ENCODE results near the gene ARL8A. TPM values are rescaled to one million over a fixed set of nuclear protein-coding genes. Genes with fewer than 3 reads are reported as not detected.

Gene ARL8A
- total and polyA plus RNA-seq, 2 experiments from 2014 or later: 32.5 to 33.9 TPM

- no peaks in the 10 kb centered on the region for H3K9me2 ChIP-seq (ENCODE audit: insufficient read depth)
- H3K79me2 ChIP-seq (ENCODE audit: insufficient read depth): peaks cover 5% of the 10 kb centered on the region; the same call in 1 of the 2 replicates
- in situ Hi-C loops (cut with MboI): no loop called here
- H3K36me3 ChIP-seq (ENCODE audit: low read depth): peaks cover 4% of the 10 kb centered on the region; the same call in 1 of the 2 replicates
- no peak for DNase-seq
- no peaks in the 10 kb centered on the region for H4K20me1 ChIP-seq (ENCODE audit: insufficient read depth)
- no peak overlapping the region for H3K4me3 ChIP-seq
- H2AFZ ChIP-seq: no peak overlapping the region
- H3K27me3 ChIP-seq (replicated peaks; ENCODE audit: insufficient read depth): no peaks in the 10 kb centered on the region
- H3K9me3 ChIP-seq (ENCODE audit: low read depth): no peaks in the 10 kb centered on the region
- 62 to 70% methylated on average over 5 to 8 of the region's 8 CpGs for WGBS, 2 experiments (ENCODE audit: low coverage in 1 of 2, low lambda C conversion rate in 2 of 2, missing lambda C conversion rate in 2 of 2)
- no peaks in the 10 kb centered on the region for H3K4me1 ChIP-seq (ENCODE audit: insufficient read depth)
- no peak overlapping the region for H3K9ac ChIP-seq
- no peak for TF ChIP-seq EZH2 (IDR thresholded peaks at IDR 0.05; ENCODE audit: insufficient read depth, poor library complexity, severe bottlenecking)
- TF ChIP-seq EZH2phosphoT487 (IDR thresholded peaks at IDR 0.05; ENCODE audit: insufficient read depth, low read depth): no peak
- no peaks in the 10 kb centered on the region; the same call in 1 of the 2 replicates for H3F3A ChIP-seq (ENCODE audit: insufficient read depth)
- no peak overlapping the region for H3K27ac ChIP-seq
- no peak overlapping the region for H3K4me2 ChIP-seq (ENCODE audit: unreplicated experiment)
Observed at GRCh38 chr1:202133496-202133895, 11.0 kb downstream of the ARL8A start.

- peaks cover 4% of the 10 kb centered on the region; the same call in 1 of the 2 replicates for H3K36me3 ChIP-seq (ENCODE audit: low read depth)
- no peaks in the 10 kb centered on the region for H3K9me2 ChIP-seq (ENCODE audit: insufficient read depth)
- H3F3A ChIP-seq (ENCODE audit: insufficient read depth): no peaks in the 10 kb centered on the region; the same call in 1 of the 2 replicates
- no peaks in the 10 kb centered on the region for H3K9me3 ChIP-seq (ENCODE audit: low read depth)
- WGBS, 2 experiments (ENCODE audit: low coverage in 1 of 2, low lambda C conversion rate in 2 of 2, missing lambda C conversion rate in 2 of 2): 71 to 73% methylated on average over 14 of the region's 14 CpGs
- no peaks in the 10 kb centered on the region for H3K4me1 ChIP-seq (ENCODE audit: insufficient read depth)
- no peak overlapping the region for H3K4me3 ChIP-seq
- H4K20me1 ChIP-seq (ENCODE audit: insufficient read depth): no peaks in the 10 kb centered on the region
- H2AFZ ChIP-seq: no peak overlapping the region
- no peaks in the 10 kb centered on the region for H3K27me3 ChIP-seq (replicated peaks; ENCODE audit: insufficient read depth)
- H3K79me2 ChIP-seq (ENCODE audit: insufficient read depth): 0 out of 2 replicates have a peak, but pooled peaks cover under 1% of the 10 kb centered on the region
- TF ChIP-seq EZH2 (IDR thresholded peaks at IDR 0.05; ENCODE audit: insufficient read depth, poor library complexity, severe bottlenecking): no peak
- no peak for TF ChIP-seq EZH2phosphoT487 (IDR thresholded peaks at IDR 0.05; ENCODE audit: insufficient read depth, low read depth)
- no peak for DNase-seq
- no peak overlapping the region for H3K27ac ChIP-seq
- H3K4me2 ChIP-seq (ENCODE audit: unreplicated experiment): no peak overlapping the region
- in situ Hi-C loops (cut with MboI): no loop called here
- no peak overlapping the region for H3K9ac ChIP-seq
Observed at GRCh38 chr1:202133001-202133400, 11.5 kb downstream of the ARL8A start.

DNA sequence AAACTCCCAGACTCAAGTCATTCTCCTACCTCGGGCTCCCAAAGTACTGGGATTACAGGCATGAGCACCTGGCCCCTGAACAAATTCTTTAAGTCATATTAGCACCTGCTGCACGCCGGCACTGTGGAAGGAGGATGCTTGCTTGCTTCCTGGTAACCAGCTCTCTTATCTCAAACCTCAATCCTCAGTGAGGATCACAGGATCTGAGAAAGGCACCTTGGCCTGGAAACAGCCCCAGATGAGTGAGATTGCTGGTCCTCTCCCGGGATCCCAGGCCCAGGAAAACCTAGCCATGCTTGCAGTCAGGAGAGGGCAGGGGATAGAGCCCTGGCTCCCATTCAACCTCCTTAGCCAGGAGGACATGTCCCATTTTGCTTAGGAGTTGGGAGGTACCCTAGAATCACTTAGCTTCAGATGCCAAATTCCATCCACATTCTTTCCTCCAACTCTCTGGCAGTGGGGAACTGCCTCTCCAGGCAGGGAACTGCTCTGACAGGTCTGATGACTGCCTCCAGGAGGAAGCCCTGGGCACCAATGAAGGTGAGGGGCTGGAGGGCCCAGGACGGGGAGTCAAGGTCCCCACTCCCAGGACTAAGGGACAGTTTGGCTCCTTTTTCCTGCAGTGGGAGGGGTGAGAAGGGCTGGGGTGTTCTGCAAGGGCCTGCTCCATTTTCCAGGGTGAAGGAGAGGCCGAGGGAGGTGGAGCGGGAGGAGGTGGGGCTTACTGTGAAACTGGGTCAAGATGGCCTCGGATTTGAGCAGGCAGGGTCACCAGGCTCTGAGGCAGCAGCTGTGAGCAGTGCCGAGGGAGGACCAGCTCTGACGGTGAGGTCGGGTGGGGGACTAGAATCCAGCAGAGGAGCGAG lies 12.3 kb downstream of the ARL8A start:
- Histone ChIP-seq H2AFZ (no peak overlapping the region), H3K9ac (no peak overlapping the region), H3K4me1 (ENCODE audit: insufficient read depth) (no peaks in the 10 kb centered on the region), H3K27me3 (replicated peaks; ENCODE audit: insufficient read depth) (no peaks in the 10 kb centered on the region), H3K27ac (no peak overlapping the region), H3K9me2 (ENCODE audit: insufficient read depth) (no peaks in the 10 kb centered on the region), H3K4me2 (ENCODE audit: unreplicated experiment) (no peak overlapping the region), H4K20me1 (ENCODE audit: insufficient read depth) (no peaks in the 10 kb centered on the region), H3K4me3 (no peak overlapping the region), H3K79me2 (ENCODE audit: insufficient read depth) (no peaks in the 10 kb centered on the region), H3K9me3 (ENCODE audit: low read depth) (no peaks in the 10 kb centered on the region), H3K36me3 (ENCODE audit: low read depth) (peaks cover 4% of the 10 kb centered on the region; the same call in 1 of the 2 replicates), H3F3A (ENCODE audit: insufficient read depth) (no peaks in the 10 kb centered on the region; the same call in 1 of the 2 replicates)
- in situ Hi-C loops (cut with MboI): no loop called here
- WGBS, 2 experiments (ENCODE audit: low coverage in 1 of 2, low lambda C conversion rate in 2 of 2, missing lambda C conversion rate in 2 of 2): 55 to 63% methylated on average over 11 to 12 of the region's 12 CpGs
- TF ChIP-seq EZH2 (IDR thresholded peaks at IDR 0.05; ENCODE audit: insufficient read depth, poor library complexity, severe bottlenecking): no peak
- TF ChIP-seq EZH2phosphoT487 (IDR thresholded peaks at IDR 0.05; ENCODE audit: insufficient read depth, low read depth): no peak
- no peak for DNase-seq

DNA sequence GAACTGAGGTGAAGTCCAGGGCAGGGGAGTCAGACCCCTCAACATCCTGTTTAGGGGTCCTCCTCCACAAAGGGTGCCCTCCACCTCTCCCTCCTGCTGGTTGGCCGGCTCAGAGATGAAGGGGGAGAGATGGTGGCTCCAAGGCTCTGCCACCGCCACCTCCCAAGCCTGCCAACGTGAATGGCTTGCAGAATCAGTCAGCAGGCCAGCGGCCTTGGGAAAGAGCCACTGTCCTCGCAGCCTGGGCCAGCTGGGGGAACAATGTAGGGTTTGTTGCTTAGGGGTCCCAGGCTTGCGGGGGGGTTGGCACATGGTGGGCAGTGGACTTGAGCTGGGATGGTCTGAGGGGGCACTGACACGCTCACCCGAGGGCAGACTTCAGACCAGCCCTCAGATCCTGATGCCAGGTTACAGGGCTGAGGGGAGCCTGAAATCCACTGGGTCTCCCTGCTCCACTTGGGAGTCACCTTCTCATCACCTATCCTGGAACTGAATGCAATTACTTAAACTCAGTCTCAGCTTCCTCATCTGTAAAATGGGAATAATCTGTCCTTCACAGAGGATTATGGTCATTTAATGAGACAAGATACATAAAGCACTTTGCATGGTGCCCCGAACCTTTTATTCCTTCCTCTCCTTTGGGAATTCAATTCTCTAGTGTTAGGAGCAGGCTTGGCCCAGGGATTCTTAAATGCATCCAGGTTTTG lies 13.6 kb downstream of the ARL8A start:
- no peaks in the 10 kb centered on the region for H3K9me3 ChIP-seq (ENCODE audit: low read depth)
- no peak overlapping the region for H3K9ac ChIP-seq
- no peaks in the 10 kb centered on the region for H4K20me1 ChIP-seq (ENCODE audit: insufficient read depth)
- H3K27ac ChIP-seq: no peak overlapping the region
- H3K4me1 ChIP-seq (ENCODE audit: insufficient read depth): no peaks in the 10 kb centered on the region
- whole genome bisulfite sequencing, 2 experiments (ENCODE audit: low coverage in 1 of 2, low lambda C conversion rate in 2 of 2, missing lambda C conversion rate in 2 of 2): 41 to 46% methylated on average over 9 of the region's 9 CpGs
- no peaks in the 10 kb centered on the region for H3K9me2 ChIP-seq (ENCODE audit: insufficient read depth)
- H3K4me3 ChIP-seq: no peak overlapping the region
- no peak overlapping the region for H2AFZ ChIP-seq
- in situ Hi-C loops (cut with MboI): no loop called here
- no peak for DNase-seq
- peaks cover 4% of the 10 kb centered on the region; the same call in 1 of the 2 replicates for H3K36me3 ChIP-seq (ENCODE audit: low read depth)
- TF ChIP-seq EZH2 (IDR thresholded peaks at IDR 0.05; ENCODE audit: insufficient read depth, poor library complexity, severe bottlenecking): no peak
- no peak for TF ChIP-seq EZH2phosphoT487 (IDR thresholded peaks at IDR 0.05; ENCODE audit: insufficient read depth, low read depth)
- H3F3A ChIP-seq (ENCODE audit: insufficient read depth): no peaks in the 10 kb centered on the region; the same call in 1 of the 2 replicates
- no peak overlapping the region for H3K4me2 ChIP-seq (ENCODE audit: unreplicated experiment)
- H3K27me3 ChIP-seq (replicated peaks; ENCODE audit: insufficient read depth): no peaks in the 10 kb centered on the region
- no peaks in the 10 kb centered on the region for H3K79me2 ChIP-seq (ENCODE audit: insufficient read depth)
